Endodermal cell (in vitro differentiated cells): Measurements from ENCODE around the gene NCS1. TPM values are rescaled to one million over a fixed set of nuclear protein-coding genes. Genes with fewer than 3 reads are reported as not detected.
A peak's percentile ranks its signal among the peaks of the same experiment; 100 is the strongest.

Experiments
- DNase-seq: peaks from one replicate; pipeline ENCODE4 v3.0.0-alpha.2; 2017
- H3K27ac ChIP-seq: 2 replicates; pipeline ENCODE4 v1.5.1; 2013; ENCODE audit warnings: mild to moderate bottlenecking, low read depth, low read length, moderate library complexity
- H3K27me3 ChIP-seq: 2 replicates; pipeline ENCODE4 v1.6.1; 2013; ENCODE audit warnings: mild to moderate bottlenecking, low read length, moderate library complexity; ENCODE audit not compliant: insufficient read depth, control insufficient read depth, poor library complexity, severe bottlenecking
- H3K36me3 ChIP-seq: 2 replicates; pipeline ENCODE4 v1.7.0; 2013; ENCODE audit warnings: mild to moderate bottlenecking, low read length, moderate library complexity; ENCODE audit not compliant: control insufficient read depth, insufficient read depth
- H3K4me1 ChIP-seq: one replicate; pipeline ENCODE4 v1.7.0; 2013; ENCODE audit warnings: low read length; ENCODE audit not compliant: control insufficient read depth, insufficient read depth
- H3K4me3 ChIP-seq: 2 replicates; pipeline ENCODE4 v1.5.1; 2013; ENCODE audit warnings: mild to moderate bottlenecking, low read length, moderate library complexity
- H3K9ac ChIP-seq: 2 replicates; pipeline ENCODE4 v1.6.1; 2013; ENCODE audit warnings: mild to moderate bottlenecking, low read length, moderate library complexity; ENCODE audit not compliant: poor library complexity, severe bottlenecking; ENCODE audit errors: extremely low read depth
- H3K9me3 ChIP-seq: 2 replicates; pipeline ENCODE4 v1.6.1; 2013; ENCODE audit warnings: mild to moderate bottlenecking, low read length, moderate library complexity; ENCODE audit not compliant: control insufficient read depth
- H3K27ac Mint-ChIP-seq: 2 replicates; pipeline ENCODE4 v1.8.0; 2020; ENCODE audit warnings: mixed read lengths
- H3K27me3 Mint-ChIP-seq: 2 replicates; pipeline ENCODE4 v1.8.0; 2021; ENCODE audit warnings: mild to moderate bottlenecking, mixed read lengths; ENCODE audit not compliant: insufficient read depth
- H3K36me3 Mint-ChIP-seq: 2 replicates; pipeline ENCODE4 v1.8.0; 2020; ENCODE audit warnings: low read depth, mixed read lengths
- H3K4me1 Mint-ChIP-seq: 2 replicates; pipeline ENCODE4 v1.8.0; 2020; ENCODE audit warnings: mixed read lengths
- H3K4me3 Mint-ChIP-seq: 2 replicates; pipeline ENCODE4 v1.8.0; 2020; ENCODE audit warnings: mild to moderate bottlenecking, moderate library complexity, mixed read lengths
- H3K9me3 Mint-ChIP-seq: 2 replicates; pipeline ENCODE4 v1.8.0; 2020; ENCODE audit warnings: mild to moderate bottlenecking, mixed read lengths
- CTCF ChIP-seq: fragments of 200-600 bp; sonication (generic); conservative IDR thresholded peaks from 2 replicates; pipeline ENCODE4 v1.5.0; 2021; ENCODE audit warnings: antibody characterized with exemption, mild to moderate bottlenecking
- WGBS, 2 experiments: methylation state at CpG; one replicate each; pipeline versions ENCODE4 v1.1.5 to v1.1.7; 2013; ENCODE audit warnings: missing lambda C conversion rate in 2 of 2, mixed read lengths in 1 of 2; ENCODE audit not compliant: insufficient coverage in 1 of 2, insufficient read length in 1 of 2; 5-methylcytosine and 5-hydroxymethylcytosine counted together
- total RNA-seq, 2 donors: library from RNA; stranded (reverse); fragmentation: NEBNext Ultra II Directional in 1 of 2; extraction: Animal tissue kit (Norgen Biotek cat#: 25700) in 1 of 2; gene quantifications; 2 replicates in 1 of 2; 3 replicates in 1 of 2; pipeline ENCODE4 v1.2.1, GENCODE V29; 2021

NCS1 gene
- total RNA-seq, 2 donors from 2014 or later: 40.6 to 47.7 TPM

GRCh38 chr9:130235558-130236435 is 63.6 kb downstream of the NCS1 start:
- peak; percentile 92 for DNase-seq

DNA sequence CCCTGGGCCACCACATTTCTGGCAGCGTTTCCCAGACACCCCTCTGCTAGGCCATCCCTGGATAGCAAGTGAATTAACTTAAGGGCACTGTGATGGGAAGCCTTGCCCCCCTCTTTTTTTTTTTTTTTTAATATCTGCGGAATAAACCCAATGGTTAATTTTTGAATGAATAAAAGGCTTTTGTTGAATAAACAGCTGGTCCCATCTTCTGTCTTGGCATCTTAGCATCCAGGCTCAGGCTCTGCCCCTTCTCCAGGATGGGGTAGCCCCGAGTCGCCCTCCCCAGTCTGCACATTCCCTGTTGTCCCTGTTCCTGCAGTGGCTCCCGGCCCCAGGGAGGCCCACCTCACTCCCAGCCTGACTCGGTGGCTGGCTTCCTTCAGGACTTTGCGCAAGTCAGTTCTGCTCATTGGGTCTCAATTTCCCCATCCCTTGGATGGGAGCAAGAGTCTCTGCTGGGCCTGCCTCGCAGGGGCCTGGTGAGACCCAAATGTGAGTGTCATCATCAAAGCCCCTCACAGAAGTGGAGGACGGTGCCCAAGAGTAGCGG is 64.3 kb downstream of the NCS1 start:
- no peak overlapping the region for H3K27ac ChIP-seq
- Mint-ChIP-seq H3K27me3 (no peaks in the 10 kb centered on the region), H3K36me3 (peaks cover 18% of the 10 kb centered on the region), H3K4me1 (peaks cover 10% of the 10 kb centered on the region), H3K4me3 (no peak overlapping the region), H3K27ac (no peak overlapping the region), H3K9me3 (no peaks in the 10 kb centered on the region)
- TF ChIP-seq CTCF: no peak
- H3K4me1 ChIP-seq: no peaks in the 10 kb centered on the region
- no peaks in the 10 kb centered on the region for H3K9me3 ChIP-seq
- H3K9ac ChIP-seq: no peak overlapping the region
- peak; percentile 37 for DNase-seq
- no peaks in the 10 kb centered on the region for H3K27me3 ChIP-seq
- peaks cover 7% of the 10 kb centered on the region for H3K36me3 ChIP-seq
- 80 to 89% methylated on average over 7 to 10 of the region's 10 CpGs for WGBS, 2 experiments
- H3K4me3 ChIP-seq: no peak overlapping the region

More at GRCh38 chr9:130235558-130236435, 63.6 kb downstream of the NCS1 start:
- TF ChIP-seq CTCF: peak; percentile 99
- Mint-ChIP-seq H3K4me1 (peaks cover 8% of the 10 kb centered on the region), H3K4me3 (no peak overlapping the region), H3K36me3 (peaks cover 21% of the 10 kb centered on the region), H3K27me3 (no peaks in the 10 kb centered on the region), H3K9me3 (no peaks in the 10 kb centered on the region), H3K27ac (peak overlapping the region; percentile 68)
- H3K27me3 ChIP-seq: no peaks in the 10 kb centered on the region
- no peaks in the 10 kb centered on the region for H3K9me3 ChIP-seq
- peaks cover 7% of the 10 kb centered on the region for H3K36me3 ChIP-seq
- H3K27ac ChIP-seq: no peak overlapping the region
- WGBS, 2 experiments: 65 to 88% methylated on average over 23 to 45 of the region's 45 CpGs
- H3K4me1 ChIP-seq: no peaks in the 10 kb centered on the region
- no peak overlapping the region for H3K9ac ChIP-seq
- H3K4me3 ChIP-seq: no peak overlapping the region

DNA sequence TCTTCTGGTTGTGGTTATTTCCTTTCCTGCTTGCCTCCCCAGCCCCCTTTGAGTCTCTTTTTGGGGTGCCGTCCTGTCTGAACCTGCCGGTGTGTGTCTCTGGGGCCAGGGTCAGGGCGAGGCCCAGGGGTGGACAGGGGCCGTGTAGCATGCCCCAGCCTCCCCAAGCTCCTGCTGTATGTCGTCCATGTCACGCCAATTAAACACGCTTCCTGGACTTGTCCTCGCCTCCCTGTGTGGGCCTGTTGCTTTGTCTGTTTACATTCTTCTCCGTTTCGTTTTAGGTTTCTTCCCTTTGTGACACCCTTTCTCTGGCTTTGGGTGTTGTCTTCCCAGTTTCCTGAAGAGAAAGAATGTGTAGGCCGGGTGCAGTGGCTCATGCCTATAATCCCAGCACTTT is 64.9 kb downstream of the NCS1 start:
- no peak for DNase-seq
- TF ChIP-seq CTCF: no peak
- H3K9ac ChIP-seq: no peak overlapping the region
- Mint-ChIP-seq H3K9me3 (no peaks in the 10 kb centered on the region), H3K4me1 (peaks cover 10% of the 10 kb centered on the region), H3K36me3 (peaks cover 13% of the 10 kb centered on the region), H3K27ac (no peak overlapping the region), H3K4me3 (no peak overlapping the region), H3K27me3 (no peaks in the 10 kb centered on the region)
- H3K4me1 ChIP-seq: no peaks in the 10 kb centered on the region
- H3K9me3 ChIP-seq: no peaks in the 10 kb centered on the region
- 85 to 93% methylated on average over 7 to 11 of the region's 11 CpGs for WGBS, 2 experiments
- H3K27ac ChIP-seq: no peak overlapping the region
- H3K4me3 ChIP-seq: no peak overlapping the region
- no peaks in the 10 kb centered on the region for H3K27me3 ChIP-seq
- peaks cover 5% of the 10 kb centered on the region for H3K36me3 ChIP-seq
